B cell (primary cell): Measurements from ENCODE around the gene PPP5C.

Source experiments
- EZH2 ChIP-seq: IDR thresholded peaks from 2 replicates; pipeline ENCODE4 v1.6.1; 2012; ENCODE audit warnings: borderline replicate concordance, low read depth, mild to moderate bottlenecking, moderate library complexity, low read length; ENCODE audit not compliant: insufficient read depth, poor library complexity, severe bottlenecking
- TF ChIP-seq, protein P1 (sequence below): fragments of 200-600 bp; IDR thresholded peaks from one replicate; pipeline ENCODE4 v1.8.0; 2022; ENCODE audit warnings: antibody characterized with exemption, mild to moderate bottlenecking

DNA sequence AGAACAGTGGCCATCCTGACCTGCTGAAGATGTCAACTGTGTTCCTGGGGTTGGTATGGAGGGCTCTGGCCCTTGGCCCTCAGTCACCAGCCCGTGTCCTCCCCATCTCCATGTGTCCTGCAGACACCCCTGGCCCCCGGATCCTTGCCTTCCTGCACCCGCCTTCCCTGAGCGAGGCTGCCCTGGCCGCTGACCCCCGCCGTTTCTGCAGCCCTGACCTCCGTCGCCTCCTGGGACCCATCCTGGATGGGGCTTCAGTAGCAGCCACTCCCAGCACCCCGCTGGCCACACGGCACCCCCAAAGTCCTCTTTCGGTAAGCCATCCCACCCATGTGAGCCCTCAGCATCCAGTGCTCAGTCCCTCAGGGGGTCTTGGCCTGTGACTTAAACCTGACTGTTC is 25.2 kb upstream of the PPP5C start:
- TF ChIP-seq, protein P1, sequence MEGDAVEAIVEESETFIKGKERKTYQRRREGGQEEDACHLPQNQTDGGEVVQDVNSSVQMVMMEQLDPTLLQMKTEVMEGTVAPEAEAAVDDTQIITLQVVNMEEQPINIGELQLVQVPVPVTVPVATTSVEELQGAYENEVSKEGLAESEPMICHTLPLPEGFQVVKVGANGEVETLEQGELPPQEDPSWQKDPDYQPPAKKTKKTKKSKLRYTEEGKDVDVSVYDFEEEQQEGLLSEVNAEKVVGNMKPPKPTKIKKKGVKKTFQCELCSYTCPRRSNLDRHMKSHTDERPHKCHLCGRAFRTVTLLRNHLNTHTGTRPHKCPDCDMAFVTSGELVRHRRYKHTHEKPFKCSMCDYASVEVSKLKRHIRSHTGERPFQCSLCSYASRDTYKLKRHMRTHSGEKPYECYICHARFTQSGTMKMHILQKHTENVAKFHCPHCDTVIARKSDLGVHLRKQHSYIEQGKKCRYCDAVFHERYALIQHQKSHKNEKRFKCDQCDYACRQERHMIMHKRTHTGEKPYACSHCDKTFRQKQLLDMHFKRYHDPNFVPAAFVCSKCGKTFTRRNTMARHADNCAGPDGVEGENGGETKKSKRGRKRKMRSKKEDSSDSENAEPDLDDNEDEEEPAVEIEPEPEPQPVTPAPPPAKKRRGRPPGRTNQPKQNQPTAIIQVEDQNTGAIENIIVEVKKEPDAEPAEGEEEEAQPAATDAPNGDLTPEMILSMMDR = no peak
- TF ChIP-seq EZH2 = no peak
